Stomach (tissue), 4 donors: ENCODE measurements around the gene GARIN3.

Source experiments
- POLR2A ChIP-seq, 4 donors: fragments of 450-650 bp; IDR thresholded peaks; one replicate each; pipeline ENCODE4 v1.6.1; 2016; ENCODE audit warnings: antibody characterized with exemption in 4 of 4, control low read depth in 2 of 4, mild to moderate bottlenecking in 1 of 4, moderate library complexity in 1 of 4
- POLR2AphosphoS5 ChIP-seq, 3 donors: sonication (generic); formaldehyde crosslinking; IDR thresholded peaks; one replicate each; pipeline ENCODE4 v1.6.1; 2016; ENCODE audit warnings: antibody characterized with exemption in 3 of 3
- TF ChIP-seq, protein P1 (sequence below), 7 experiments: fragments of 450-650 bp in 4 of 7; fragments of 200-600 bp in 3 of 7; sonication (generic) in 3 of 7; IDR thresholded peaks; one replicate each; pipeline ENCODE4 v1.5.1; 2016 to 2019; ENCODE audit warnings: antibody characterized with exemption in 7 of 7, control low read depth in 2 of 7, mild to moderate bottlenecking in 1 of 7

DNA sequence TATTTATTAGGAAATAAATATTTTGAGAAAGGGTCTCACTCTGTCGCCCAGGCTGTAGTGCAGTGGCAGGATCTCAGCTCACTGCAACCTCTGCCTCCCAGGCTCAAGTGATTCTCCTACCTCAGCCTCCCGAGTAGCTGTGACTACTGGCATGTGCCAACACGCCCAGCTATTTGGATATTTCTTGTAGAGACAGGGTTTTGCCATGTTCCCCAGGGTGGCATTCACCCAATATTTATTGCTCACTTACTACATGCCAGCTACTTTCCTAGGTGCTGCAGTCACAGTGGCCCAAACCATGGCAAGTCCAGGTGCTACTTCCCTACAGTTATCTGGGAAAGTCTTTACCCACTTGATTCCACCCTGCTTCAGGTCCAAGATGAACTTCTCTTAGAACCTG, 15.1 kb downstream of the GARIN3 start:
- no peak for TF ChIP-seq POLR2A (IDR thresholded peaks at IDR 0.05)
- TF ChIP-seq, protein P1, sequence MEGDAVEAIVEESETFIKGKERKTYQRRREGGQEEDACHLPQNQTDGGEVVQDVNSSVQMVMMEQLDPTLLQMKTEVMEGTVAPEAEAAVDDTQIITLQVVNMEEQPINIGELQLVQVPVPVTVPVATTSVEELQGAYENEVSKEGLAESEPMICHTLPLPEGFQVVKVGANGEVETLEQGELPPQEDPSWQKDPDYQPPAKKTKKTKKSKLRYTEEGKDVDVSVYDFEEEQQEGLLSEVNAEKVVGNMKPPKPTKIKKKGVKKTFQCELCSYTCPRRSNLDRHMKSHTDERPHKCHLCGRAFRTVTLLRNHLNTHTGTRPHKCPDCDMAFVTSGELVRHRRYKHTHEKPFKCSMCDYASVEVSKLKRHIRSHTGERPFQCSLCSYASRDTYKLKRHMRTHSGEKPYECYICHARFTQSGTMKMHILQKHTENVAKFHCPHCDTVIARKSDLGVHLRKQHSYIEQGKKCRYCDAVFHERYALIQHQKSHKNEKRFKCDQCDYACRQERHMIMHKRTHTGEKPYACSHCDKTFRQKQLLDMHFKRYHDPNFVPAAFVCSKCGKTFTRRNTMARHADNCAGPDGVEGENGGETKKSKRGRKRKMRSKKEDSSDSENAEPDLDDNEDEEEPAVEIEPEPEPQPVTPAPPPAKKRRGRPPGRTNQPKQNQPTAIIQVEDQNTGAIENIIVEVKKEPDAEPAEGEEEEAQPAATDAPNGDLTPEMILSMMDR (IDR thresholded peaks at IDR 0.05): no peak
- no peak for TF ChIP-seq POLR2AphosphoS5 (IDR thresholded peaks at IDR 0.05)
